HG02973 (cell line): ENCODE data around the gene LRRC8B.

Experiments used
- ATAC-seq: cut with Tn5 transposase; IDR thresholded peaks from one replicate; pipeline ENCODE4 v1.9.1; 2021; ENCODE audit warnings: moderate library complexity; ENCODE audit not compliant: unreplicated experiment

LRRC8B gene

DNA sequence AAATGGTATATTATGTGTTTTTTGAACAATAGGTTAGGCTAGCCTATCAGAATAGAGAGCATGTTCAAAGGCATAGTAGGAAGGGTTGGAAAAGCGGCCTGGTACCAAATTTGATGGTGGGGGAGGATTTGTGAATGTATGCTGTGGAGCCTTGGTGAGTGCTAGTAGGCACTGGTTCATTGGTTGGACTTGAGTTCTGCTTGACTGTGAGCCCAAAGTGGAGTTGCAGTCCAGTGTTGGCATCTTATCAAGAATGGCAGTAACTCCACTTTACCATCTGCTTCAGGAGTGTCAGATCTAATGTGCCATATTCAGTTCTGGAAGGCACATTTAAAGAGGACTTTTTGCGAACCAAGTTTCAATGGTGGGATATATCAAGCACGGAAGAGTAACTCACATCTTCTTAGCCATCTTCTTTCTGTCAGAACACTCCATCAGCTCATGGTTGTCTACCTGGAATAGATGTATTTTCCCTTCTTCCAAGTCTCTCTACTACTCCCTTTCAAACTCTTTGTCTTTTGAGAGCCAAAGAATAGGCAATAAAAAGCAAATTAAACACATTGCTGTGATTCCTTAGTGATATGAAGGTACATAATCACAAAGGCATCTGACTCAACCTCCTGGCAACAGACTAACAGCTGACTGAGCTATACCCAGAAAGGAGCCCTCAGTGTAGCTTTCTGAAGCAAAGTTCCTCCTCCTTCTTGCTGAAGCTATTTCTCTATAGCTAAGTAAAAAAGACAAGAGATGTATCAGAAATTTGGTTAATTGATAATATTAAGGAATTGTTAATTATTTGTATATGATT is 21.7 kb downstream of the LRRC8B start:
- no peak for ATAC-seq

DNA sequence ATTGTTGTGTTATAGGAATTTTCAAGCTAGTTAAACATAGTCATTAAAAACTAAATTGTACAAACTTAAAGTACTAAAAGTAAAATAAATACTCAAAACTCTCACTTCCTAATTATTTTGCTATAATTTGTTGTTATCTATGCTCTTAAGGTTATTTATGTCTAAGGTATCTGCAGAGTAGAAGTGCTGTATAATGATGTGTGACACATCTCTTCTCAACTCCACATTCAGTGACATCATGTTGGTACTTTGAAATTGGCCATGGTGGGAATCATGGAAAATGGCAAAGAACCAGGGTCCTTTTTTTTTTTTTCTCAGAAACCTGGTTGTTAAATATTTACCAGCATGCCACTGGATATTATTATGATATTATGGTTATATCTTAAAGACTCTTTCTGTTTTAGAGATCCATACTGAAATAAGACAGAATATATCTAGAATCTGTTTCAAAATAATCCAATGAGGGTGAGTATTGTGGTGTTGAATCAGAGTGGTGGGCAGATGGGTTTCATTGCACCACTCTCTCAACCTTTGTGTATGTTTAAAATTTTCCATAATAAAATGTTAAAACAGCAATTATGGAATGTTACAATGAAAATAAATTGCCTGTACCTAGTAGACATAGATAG is 22.4 kb downstream of the LRRC8B start:
- no peak for ATAC-seq

DNA sequence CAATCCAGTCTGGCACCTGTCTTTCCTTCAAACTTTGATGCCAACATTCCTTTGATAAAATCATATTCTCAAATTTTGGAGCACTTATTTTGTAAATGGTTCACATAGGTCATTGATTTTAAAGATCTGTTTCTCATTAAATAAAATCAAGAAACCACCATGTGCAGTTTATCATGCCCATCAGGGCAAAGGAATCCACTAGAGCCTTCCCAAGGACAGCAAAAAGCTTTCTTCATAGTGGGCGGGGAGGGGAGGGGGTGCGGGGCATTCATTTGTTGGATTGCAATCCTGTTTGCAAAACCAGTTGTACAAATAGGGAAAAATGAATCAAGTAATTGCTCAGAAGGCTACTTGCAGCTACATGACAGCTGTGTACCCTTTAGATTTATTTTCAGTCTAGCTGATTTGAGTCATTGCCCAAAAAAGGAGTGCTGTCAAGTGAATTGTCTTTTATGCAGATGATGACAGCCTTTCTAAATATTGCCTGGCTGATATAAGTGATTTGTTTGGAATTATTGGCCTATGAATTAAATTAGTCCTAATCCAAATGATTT is 23.0 kb downstream of the LRRC8B start:
- ATAC-seq = no peak

DNA sequence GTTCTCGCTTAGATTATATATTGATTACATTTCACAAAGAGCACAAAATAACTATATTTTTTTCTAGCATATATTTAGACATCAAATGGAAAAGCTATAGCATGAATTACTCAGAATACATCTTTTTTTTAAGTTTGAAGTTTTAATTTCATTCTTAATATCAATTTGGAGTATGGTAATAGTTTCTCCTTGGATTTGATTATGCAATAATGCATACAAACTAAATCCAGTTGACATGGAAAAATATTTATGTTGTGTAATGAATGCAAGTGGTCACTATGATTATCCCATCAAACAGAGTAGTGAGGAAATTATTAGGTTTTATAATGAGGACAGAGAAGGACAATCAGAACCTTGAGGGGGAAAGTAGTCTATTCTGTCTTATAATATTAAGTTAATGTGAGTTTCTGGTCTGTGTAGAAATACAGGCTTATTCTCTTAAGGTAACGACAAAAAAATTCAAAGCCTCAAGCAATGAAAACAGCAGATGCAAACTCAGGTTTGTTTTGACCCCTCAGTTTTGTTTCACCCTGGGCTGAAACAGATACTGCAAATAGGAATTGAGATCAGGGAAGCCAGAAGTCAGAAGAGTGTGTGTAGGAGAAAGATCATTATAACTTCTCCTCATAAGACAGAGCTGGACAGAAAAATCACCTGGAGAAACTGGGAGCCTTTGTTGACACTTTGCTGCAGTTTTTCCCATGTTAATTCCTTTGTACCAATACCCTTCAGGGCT is 23.7 kb downstream of the LRRC8B start:
- no peak for ATAC-seq

DNA sequence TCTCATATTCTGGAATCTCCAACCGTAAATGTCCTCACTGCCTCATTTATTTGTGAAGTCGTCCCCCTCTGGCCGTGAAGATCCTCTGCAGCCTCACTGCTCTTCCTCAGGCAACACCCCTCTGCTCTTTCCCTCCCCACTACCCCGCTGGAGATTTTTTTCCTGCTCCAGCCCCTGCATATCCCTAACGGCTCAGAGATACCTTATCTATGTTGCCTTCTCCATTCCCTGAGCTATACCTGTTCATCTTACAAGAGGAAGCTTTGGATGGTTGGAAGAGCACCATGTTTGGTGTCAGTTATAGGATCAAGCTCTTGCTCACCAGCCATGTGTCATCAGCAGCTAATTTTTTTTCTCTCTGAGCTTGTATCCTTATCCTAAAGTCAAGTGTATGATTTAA is 26.4 kb downstream of the LRRC8B start:
- ATAC-seq = no peak

DNA sequence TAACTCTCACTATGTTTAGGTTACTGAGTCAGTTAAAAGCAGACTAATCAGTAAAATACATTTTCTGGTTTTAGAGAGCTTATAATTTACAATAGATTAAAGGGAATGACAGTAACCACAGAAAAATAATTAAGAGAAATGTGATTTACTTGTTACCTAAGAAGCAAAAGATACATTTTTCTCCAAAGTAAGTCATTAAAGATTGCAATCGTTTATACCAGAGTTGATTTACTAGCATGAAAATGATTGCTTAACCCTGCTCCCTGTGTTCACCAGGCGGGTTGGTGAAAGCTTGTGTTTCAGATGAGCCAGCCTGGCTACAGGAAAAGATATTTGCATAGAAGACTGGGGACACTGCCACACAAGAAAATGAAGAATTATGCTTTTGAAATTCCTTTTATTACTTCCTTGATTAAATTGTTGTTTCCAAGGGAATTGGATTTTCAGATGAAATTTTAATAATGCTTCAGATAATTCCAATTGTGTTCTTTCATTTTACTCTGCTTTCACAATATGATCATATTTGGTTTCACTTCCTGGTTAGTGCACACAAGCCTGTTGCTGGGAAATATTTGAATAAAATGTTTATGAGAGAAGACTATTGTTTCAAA is 27.9 kb downstream of the LRRC8B start:
- peak; percentile 59 for ATAC-seq

DNA sequence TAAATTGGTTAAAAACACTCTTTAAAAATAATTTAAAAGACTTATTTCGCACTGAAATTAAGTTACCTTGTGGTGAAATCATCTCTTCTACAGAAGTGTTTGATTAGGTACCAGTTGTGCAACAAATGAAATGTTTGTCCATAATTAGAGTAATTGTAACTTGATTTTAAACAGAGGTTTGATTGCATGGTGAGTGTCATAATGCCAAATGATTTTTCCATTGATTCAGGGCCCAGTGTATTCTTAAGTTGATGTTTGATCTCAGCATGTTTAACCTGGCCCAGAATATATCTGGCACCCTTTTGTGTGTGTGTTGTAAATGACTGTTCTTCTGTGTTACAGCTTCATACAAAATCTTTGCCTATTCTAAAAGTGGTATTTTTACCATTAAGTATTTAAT is 28.5 kb downstream of the LRRC8B start:
- no peak for ATAC-seq

DNA sequence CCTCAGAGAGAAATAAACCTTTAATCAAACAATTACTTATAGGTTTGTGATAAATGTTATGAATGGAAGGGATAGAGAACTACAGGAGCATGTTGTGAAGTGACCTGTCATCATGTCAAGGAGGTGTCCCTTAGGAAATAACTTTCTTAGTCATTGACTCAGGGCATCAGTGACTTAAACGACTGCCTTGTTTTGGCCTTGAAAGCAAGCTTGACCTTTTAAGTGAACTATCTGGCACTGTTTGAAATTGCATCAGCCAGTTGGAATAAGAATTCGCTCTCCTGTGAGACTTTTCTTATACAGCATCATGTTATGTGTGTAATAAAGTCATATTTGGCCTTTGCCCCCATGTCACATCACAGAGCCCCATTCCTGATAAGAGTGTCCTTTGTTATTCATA is 30.9 kb downstream of the LRRC8B start:
- ATAC-seq = no peak

DNA sequence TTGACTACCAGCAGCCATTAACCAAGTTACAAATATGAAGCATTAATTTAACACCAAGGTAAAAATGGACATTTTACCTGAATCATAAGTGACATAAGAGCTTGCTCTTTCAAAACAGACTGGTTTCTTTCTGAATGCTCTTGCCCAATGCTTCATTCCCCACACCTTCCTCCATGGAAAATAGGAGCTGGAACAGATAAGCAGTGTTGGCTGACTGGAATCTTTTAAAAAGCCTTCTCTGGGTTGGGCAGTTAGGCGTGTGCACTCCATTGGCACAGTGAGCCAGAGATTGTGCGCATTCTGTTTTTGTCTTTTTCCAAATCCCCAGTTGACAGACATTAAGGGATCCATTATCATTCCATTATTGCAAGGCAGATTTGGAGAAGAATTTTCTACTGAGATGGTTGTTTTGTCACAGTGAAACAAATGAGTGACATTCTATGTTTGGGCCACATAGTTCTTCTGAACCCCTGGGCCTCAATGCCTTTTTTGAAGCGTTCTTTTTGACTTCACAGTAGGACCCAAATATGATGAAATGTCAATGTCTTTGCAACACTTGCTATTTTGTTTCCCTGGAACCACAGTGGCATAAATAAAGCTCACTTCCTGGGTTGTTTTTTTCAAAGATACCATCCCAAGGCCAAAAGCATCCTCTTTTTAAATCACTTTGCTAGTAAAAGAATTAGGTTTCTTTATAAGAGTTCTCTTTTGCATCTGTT is 32.3 kb downstream of the LRRC8B start:
- ATAC-seq = no peak

DNA sequence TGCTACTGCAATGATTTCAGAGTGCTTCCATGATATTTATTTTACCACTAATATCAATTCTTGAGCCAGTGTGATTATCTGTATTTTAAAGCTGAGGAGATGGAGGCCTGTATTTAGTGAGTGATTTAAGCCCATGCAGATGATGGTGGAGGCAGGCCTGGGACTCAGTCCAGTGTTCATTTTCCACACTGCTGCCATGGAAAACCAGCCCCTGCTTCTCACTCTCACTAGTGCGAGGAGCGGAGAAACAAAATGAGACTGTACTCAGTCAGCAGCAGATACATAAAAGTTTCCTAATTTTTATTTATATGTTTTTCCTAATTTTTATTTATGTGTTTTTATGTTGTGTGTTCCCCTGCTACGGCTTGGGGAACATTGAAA is 32.8 kb downstream of the LRRC8B start:
- ATAC-seq = no peak

DNA sequence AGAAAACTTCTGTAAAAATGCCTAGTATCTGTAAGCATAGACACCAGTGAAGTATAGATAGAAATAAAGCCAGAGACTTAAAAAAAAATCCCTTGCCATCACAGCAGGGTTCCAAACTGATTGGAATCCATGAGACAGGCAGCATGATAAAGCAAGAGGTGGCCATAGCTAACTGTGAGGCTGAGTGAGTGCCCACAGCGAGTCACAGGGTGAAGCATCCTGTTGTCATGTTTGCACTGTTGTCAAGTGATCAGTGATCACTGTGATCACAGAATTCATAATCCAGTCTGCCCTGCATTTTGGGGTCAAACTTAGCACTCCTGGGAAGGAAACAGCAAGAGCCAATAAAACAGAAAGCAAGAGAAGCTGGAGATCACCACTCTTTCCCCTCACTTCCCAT is 33.3 kb downstream of the LRRC8B start:
- ATAC-seq = no peak

DNA sequence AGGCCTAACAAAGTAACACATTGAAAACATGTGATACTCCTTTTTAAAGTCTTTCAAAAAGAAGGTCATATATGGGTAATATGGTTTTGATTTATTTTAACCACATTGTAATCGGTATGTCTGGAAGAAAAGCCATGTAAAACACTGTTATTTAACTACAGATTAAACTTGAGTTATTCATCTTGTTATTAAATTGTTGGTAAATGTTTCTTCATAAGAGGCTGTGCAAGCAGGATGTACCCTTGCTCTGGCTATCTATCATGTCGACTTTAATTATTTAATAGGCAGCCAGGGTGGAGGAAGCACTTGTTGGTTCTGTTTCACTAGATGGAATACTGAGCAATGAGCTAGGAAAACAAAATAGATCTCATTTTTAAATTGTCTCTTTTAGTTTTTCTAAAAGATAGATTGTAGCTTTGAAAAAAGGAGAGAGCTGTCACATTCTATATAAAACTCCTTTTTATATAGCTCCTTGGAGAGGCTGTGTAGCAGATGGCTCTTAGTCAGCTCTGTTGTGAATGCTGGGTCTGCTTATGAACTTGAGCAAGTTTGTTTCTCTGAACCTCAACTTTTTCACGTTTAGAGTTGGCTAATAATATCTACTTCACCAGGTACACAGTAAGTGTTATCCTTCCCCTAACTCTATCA is 39.5 kb downstream of the LRRC8B start:
- no peak for ATAC-seq

DNA sequence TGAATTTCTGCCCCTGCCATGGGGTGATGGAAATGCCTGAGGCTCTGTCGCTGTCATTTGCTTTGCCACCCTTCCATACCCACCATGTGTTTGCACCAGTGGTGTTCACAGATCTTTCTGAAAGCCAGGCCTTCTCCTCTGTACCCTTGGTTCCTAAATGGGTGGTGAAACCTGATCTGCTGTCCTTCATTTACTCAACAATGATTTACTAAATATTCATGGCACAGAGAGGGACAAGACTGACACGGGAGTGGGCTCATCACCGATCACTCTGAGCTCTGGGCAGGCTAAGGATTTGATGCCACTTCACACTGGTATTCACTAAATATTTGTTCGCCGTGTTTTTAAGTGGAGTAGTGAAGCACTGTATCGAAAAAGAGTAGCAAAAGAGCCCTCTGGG is 40.9 kb downstream of the LRRC8B start:
- no peak for ATAC-seq

DNA sequence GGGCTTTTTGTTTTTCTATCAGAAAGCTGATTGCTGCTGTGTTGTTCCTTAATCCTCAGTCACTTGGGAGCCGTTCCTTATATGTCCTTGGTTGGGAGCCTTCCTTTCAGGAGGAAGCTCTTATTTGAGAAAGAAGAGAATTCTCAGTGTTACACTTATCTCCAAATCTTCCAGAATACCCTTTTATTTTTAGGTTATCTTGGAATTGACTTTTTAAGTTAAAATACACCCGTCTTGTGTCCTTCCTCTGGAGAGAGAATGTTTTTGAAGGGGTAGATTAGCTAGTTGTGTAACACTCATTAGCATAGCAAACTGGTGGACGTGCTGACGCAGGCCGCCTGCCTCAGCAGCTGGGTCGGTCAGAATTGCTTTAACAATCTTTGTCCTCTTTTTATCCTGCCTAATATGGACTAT is 42.1 kb downstream of the LRRC8B start:
- no peak for ATAC-seq

DNA sequence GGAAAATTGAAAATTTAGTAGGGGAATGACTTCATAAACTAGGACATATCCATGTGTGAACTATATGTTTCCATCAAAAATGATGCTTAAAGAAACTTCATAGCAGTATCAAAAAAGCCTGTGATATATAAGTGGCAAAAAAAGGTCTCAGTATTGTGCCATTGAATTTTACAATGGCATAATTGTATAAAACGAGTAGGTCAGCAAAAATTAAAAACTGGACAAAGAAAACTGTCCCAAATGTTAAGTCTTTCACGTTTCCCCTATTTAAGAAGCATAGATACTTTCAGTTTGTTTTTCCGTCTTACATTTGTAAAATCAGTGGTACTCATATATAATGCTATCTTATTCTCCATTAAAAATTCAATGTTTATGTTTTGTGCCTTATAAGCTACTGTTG is 43.2 kb downstream of the LRRC8B start:
- no peak for ATAC-seq

DNA sequence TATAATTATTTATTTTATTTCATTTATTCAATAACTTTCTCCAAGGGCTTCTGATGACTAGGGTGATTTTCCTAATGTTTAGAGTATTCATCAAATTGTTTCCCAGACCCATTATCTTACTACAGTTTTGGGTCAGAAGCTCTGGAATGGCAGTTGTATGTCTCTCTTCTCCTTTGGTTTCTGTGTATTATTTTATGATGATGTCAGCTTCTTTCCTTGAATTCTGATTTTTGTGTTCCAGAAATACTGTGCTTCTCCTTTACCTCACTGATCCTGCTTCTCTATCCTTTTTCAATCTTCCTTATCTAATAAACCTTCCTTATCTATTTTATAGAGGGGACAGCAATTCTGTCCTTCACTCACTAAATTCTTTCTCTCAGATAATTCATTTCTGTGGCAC is 48.8 kb downstream of the LRRC8B start:
- no peak for ATAC-seq

DNA sequence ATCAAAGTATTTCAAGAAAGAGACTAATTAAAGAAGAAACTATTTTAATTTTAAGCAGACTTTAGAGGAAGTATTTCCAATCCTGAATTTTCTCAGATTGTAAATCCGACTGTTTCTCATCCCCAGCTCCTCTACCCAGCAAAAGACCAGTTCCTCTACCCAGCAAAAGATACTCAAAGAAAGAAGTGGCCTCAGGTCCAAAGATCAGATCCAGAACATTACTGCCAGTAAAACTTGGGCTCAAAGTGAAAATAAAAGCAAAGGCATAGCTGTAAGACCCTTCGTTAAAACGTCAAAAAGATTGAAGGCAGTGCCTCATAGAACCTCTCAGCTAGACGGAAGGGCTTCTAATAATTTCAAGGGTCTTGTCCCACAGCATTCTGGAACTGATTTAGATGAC is 50.0 kb downstream of the LRRC8B start:
- no peak for ATAC-seq

DNA sequence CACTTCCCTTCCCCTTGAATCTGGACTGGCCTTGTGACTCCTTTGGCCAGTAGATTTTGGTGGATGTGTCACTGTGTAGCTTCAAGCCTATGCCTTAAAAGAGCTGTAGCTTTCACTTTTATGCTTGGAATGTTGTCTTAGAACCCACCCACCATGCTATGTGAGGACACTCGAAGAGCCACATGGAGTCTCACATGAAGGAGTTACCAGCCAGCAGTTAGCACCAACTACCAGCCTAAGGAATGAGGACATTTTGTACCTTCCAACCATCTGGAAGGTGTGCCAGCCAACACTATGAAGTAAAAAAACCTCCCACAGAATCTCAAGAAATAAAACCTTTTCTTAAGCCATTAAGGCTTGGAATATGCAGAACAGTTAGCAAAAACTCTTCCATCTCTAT is 50.6 kb downstream of the LRRC8B start:
- no peak for ATAC-seq

DNA sequence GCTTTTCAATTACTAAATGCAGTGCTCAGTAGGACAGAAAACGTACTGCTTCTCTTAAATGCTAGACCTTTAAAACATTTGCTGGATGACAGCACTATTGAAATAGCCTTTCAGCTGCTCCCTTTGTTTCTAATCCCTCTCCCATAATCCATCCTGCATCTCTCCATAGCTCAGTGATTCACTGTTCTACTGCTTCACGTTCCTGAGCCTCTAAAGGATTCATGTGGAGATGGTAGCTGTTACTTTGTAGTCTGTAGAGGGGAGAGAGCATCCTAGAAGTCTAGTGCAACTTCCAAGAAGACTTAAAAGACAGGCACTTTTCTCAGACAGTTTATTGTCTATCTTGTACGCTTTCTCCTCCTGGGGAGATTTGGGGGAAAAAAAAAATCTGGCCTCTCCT is 51.4 kb downstream of the LRRC8B start:
- no peak for ATAC-seq

DNA sequence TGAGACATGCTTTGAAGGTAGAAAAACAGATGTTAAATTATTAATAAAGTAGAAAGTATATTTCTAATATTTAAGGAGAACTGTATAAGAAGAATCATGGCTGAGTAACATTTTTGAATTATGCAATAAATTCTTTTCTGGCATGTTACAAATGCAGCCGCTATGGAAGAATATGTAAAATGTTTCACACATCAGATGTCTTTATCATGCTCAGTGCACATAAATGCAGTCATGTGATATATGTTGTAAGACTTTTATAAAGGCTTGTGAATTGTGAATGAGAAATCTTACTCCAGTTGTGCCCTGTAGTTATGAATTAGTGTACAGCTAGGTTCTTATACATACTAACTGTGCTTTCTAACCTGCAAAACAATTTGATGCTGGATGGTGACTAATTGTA is 53.5 kb downstream of the LRRC8B start:
- no peak for ATAC-seq
